OCI-LY3 (cell line): ENCODE data around the gene GABRG2.

Experiments used
- CTCF ChIP-seq: fragments of 200-600, 300-600 bp; sonication (generic); IDR thresholded peaks from 2 replicates; pipeline ENCODE4 v1.5.1; 2014; ENCODE audit warnings: antibody characterized with exemption, low read length, low read depth
- EZH2phosphoT487 ChIP-seq: fragments of 200-600 bp; shearing (Covaris generic); IDR thresholded peaks from 2 replicates; pipeline ENCODE4 v1.6.1; 2018; ENCODE audit warnings: antibody characterized with exemption, mixed run types, low read depth

- TF ChIP-seq CTCF (no peak), EZH2phosphoT487 (no peak)
These were observed 14.9 kb upstream of the GABRG2 start for GRCh38 chr5:162052676-162053075.
